ENCODE measurements around the gene PSMC6.

The PSMC6 gene

GRCh38 chr14:52706724-52707706 lies at the start of gene PSMC6:
Gene PSMC6 (plus strand): TSS chr14:52707200. CDS start chr14:52707220, 20 bp downstream.
- peak; percentile 92 for FAIRE-seq

- FAIRE-seq: no peak
Observed at GRCh38 chr14:52660325-52660724, 46.7 kb upstream of the PSMC6 start.

- no peak for FAIRE-seq
Observed at GRCh38 chr14:52660832-52661231, 46.2 kb upstream of the PSMC6 start.

- FAIRE-seq: no peak
Observed at GRCh38 chr14:52661314-52661713, 45.7 kb upstream of the PSMC6 start.

GRCh38 chr14:52663850-52664249 lies 43.1 kb upstream of the PSMC6 start:
- peak; percentile 81 for FAIRE-seq

GRCh38 chr14:52678591-52678990 lies 28.4 kb upstream of the PSMC6 start:
- FAIRE-seq: peak; percentile 39

GRCh38 chr14:52683985-52684520 lies 22.9 kb upstream of the PSMC6 start:
- no peak for FAIRE-seq

GRCh38 chr14:52686176-52686575 lies 20.8 kb upstream of the PSMC6 start:
- FAIRE-seq: no peak

GRCh38 chr14:52690983-52691760 lies 15.8 kb upstream of the PSMC6 start:
- no peak for FAIRE-seq

- FAIRE-seq: no peak
Observed at GRCh38 chr14:52692248-52692962, 14.6 kb upstream of the PSMC6 start.

GRCh38 chr14:52693036-52693435 lies 14.0 kb upstream of the PSMC6 start:
- FAIRE-seq: no peak

- FAIRE-seq: no peak
Observed at GRCh38 chr14:52693532-52693931, 13.5 kb upstream of the PSMC6 start.

- FAIRE-seq: no peak
Observed at GRCh38 chr14:52694761-52695480, 12.1 kb upstream of the PSMC6 start.

GRCh38 chr14:52695481-52696091 lies 11.4 kb upstream of the PSMC6 start, which contains the start of gene ERO1A:
Gene ERO1A (minus strand): TSS chr14:52695558. CDS start chr14:52695481, 77 bp downstream.
- FAIRE-seq: no peak

- FAIRE-seq: no peak
Observed at GRCh38 chr14:52700701-52701172, 6.3 kb upstream of the PSMC6 start.

- FAIRE-seq: no peak
Observed at GRCh38 chr14:52701223-52701622, 5.8 kb upstream of the PSMC6 start.

GRCh38 chr14:52703225-52703624 lies 3.8 kb upstream of the PSMC6 start:
- no peak for FAIRE-seq

GRCh38 chr14:52703664-52704063 lies 3.3 kb upstream of the PSMC6 start:
- FAIRE-seq: no peak

- no peak for FAIRE-seq
Observed at GRCh38 chr14:52706286-52706685, 714 bp upstream of the PSMC6 start.

- no peak for FAIRE-seq
Observed at GRCh38 chr14:52711666-52712065, 4.7 kb downstream of the PSMC6 start.

- FAIRE-seq: no peak
Observed at GRCh38 chr14:52716155-52716554, 9.2 kb downstream of the PSMC6 start.

Measured in G401.6 (cell line).